GM19438 (cell line): ENCODE measurements around the gene SCYL2.
"Not testable (repeated sequence)": the region's sequence is repeated elsewhere in the genome, so short reads cannot be mapped to it uniquely, and the experiment has no call there.

Source experiments
- ATAC-seq: cut with Tn5 transposase; IDR thresholded peaks from one replicate; pipeline ENCODE4 v1.9.1; 2021; ENCODE audit warnings: low read depth; ENCODE audit not compliant: unreplicated experiment

SCYL2 gene

DNA sequence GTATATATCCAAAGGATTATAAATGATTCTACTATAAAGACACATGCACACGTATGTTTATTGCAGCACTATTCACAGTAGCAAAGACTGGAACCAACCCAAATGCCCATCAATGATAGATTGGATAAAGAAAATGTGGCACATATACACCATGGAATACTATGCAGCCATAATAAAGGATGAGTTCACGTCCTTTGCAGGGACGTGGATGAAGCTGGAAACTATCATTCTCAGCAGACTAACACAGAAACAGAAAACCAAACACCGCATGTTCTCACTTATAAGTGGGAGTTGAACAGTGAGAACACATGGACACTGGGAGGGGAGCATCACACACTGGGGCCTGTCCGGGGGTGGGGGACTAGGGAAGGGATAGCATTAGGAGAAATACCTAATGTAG is 41.2 kb downstream of the SCYL2 start:
- ATAC-seq, result not testable (repeated sequence)

DNA sequence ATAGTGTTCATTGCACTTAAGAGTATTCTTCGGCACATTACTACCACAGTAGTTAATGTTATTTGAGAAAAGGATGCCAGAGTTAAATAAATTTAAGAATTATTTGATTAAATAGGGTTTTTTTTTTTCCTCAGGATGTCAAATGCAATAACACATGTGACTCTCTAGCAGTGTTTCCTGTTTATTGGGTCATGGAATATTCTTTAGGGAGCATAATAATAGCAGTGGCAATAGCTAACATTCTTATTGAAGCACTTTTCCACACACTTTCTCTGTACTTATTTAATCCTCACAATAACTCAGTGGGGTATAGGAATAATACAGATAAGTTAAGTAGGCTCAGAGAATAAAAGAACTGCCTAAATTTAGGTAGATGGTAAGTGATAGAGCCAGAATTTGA is 44.3 kb downstream of the SCYL2 start:
- no peak for ATAC-seq

DNA sequence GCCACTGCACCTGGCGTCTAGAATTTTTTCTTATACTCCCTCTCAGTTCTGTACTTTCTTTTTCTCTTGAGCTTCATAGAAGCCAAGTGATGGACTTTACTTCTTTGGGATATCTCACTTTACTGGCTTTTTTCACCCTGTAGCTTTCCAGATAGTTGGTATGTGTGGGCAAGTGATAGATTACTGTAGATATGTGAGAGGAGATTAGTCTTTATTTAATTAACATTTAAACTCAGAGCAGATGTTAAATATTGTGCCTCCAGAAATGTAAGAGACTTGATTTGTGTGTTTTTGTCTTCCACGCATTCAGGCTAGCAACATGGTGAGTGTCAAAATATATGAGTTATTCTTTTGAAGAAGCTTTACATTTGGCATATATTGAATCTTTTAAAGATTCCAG is 50.4 kb downstream of the SCYL2 start:
- ATAC-seq, result no peak

DNA sequence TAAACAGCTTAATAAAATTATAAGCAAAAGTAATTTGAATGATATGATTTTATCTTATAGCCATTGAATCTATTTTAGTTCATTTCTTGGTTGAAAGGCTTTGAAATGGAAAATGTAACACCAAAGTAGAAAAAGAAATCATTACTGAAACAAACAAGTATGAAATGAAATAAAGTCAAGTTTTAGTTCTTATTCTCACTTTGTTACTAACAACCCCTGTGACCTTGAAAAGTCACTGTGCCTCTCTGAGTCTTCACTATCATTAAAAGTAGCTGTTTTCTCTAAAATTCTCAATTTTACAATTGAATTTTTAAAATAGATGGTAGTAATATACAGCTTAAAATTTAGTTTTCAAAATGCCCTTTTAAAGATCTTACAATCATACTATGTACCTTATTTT is 57.5 kb downstream of the SCYL2 start:
- no peak for ATAC-seq

DNA sequence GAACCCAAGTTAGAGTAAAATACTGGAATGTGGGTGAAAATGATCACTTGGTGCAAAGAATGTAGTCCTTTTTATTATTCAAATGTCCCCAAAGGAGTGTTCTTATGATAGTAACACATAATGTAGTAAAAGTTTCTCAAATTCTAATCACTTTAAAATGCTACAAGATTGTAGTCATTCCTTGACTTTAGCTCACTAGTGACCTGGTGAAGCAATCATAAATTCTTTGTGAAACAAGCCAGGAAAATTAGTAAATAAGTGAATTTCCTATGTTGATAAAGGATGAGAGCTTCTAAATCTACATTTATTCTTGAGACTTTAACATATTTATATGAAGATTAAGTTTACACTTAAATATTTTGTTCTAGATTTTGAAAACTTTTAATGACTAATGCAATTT is 59.2 kb downstream of the SCYL2 start:
- no peak for ATAC-seq

DNA sequence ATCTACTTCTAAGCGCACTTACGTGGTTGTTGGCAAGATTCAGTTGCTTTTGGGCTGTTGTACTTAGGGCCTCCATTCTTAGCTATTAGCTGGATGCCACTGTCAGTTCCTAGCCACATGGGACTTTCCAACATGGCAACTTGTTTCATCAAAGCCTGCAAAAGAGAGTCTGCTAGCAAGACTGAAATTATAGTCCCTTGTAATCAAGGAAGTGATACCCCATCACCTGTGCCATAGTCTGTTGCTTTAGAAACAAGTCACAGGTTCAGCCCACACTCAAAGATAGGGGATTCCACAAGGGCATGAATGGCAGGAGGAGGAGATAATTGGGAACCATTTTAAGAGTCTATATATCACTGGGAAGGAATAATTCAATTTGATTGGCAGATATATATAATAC is 62.8 kb downstream of the SCYL2 start:
- peak; percentile 86 for ATAC-seq

DNA sequence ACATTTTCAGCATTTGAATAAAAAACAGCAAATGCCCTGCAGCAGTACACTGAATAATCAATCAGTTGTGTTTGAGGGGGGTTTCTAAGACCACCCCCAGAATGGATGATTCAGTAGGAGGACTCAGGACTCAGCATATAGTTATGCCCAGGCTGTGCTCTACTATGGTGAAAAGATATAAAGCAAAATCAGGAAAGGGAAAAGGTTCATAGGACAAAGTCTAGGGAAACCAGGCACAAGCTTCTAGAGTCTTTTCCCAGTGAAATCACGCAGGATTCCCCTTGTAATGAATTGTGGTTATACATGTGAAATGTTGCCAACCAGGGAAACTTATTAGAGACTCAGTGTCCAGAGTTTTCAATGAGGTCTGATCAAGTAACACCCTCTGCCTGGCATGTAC is 64.9 kb downstream of the SCYL2 start:
- ATAC-seq, result no peak

DNA sequence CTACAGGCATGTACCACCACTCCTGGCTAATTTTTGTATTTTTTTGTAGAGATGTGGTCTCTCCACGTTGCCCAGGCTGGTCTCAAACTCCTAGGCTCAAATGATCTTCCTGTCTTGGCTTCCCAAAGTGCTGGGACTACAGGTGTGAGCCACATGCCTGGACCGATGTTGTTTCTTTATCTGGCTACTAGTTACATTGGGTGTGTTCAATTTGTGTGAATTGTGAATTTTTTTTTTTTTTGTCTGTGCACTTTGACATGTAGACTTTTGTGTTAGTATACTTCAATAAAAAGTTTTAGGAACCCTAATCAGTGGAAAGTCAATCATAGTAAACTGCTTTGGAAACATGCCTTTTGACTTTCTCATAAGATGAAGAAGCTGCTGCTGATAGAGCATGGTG is 65.9 kb downstream of the SCYL2 start:
- ATAC-seq, result no peak

DNA sequence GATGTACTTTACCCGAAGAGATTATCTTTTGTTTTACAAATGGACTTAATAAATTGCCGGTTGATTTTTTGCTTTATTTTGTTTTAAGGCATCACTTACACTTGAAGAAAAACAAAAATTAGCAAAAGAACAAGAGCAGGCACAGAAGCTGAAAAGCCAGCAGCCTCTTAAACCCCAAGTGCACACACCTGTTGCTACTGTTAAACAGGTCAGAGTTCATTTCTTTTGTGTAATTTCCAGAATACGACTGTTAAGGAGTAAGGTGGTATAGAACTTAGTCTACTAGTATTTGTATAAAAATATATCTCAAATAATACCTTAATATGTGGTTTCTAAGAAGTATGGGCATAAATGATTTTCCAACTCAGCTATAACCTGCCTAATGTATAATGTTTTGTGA is 70.3 kb downstream of the SCYL2 start:
- ATAC-seq, result no peak

DNA sequence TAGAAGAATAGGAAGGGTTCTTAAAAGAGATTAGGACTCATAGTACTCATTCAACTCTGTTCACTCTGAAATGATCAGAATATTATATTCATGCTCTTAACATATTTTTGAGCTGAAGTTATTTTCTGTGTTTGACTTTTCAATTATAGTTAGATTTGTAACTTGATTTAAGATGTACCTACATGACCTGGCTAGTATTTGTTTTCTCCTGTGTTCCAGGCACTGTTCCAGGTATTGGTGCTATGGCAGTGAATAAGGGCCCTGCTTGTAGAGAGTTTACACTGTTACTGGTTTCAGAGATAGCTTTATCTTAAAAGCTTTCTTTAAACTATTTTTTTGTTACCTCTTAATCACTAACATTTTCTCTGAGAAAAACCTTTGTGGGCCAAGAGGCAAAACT is 70.8 kb downstream of the SCYL2 start:
- ATAC-seq, result no peak

DNA sequence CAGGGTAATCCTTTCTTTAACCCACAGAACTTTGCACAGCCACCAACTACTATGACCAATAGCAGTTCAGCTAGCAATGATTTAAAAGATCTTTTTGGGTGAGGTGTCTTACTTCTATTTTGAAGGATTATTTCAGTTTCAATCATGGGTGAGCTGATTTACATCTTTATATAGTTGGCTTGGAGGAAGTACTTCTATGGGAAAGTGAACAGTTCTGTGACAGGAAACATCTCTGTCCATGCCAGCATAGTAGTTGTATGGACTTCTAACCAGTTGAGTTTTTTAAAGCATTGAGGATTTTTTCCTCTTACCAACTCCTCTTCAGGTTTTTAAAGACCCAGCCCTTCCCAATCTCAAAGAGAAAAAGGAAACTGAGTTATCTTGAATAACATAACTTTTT is 72.1 kb downstream of the SCYL2 start:
- no peak for ATAC-seq

DNA sequence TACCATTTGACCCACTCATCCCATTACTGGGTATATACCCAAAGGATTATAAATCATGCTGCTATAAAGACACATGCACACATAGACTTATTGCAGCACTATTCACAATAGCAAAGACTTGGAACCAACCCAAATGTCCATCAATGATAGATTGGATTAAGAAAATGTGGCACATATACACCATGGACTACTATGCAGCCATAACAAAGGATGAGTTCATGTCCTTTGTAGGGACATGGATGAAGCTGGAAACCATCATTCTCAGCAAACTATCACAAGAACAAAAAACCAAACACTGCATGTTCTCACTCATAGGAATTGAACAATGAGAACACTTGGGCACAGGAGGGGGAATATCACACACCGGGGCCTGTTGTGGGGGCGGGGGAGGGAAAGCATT is 75.9 kb downstream of the SCYL2 start:
- not testable (repeated sequence) for ATAC-seq

DNA sequence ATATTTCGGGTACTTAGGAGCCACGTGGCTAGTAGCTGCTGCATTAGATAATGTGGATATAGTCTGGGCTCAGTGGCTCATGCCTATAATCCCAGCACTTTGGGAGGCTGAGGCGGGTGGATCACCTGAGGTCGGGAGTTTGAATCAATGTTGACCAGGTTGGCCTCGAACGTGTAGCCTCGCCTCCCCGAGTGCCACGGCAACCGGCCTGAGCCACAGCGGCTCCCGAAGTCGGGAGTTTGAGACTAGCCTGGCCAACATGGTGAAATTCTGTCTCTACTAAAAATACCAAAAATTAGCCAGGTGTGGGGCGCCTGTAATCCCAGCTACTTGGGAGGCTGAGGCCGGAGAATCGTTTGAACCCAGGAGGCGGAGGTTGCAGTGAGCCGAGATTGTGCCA is 77.4 kb downstream of the SCYL2 start:
- ATAC-seq, result not testable (repeated sequence)

DNA sequence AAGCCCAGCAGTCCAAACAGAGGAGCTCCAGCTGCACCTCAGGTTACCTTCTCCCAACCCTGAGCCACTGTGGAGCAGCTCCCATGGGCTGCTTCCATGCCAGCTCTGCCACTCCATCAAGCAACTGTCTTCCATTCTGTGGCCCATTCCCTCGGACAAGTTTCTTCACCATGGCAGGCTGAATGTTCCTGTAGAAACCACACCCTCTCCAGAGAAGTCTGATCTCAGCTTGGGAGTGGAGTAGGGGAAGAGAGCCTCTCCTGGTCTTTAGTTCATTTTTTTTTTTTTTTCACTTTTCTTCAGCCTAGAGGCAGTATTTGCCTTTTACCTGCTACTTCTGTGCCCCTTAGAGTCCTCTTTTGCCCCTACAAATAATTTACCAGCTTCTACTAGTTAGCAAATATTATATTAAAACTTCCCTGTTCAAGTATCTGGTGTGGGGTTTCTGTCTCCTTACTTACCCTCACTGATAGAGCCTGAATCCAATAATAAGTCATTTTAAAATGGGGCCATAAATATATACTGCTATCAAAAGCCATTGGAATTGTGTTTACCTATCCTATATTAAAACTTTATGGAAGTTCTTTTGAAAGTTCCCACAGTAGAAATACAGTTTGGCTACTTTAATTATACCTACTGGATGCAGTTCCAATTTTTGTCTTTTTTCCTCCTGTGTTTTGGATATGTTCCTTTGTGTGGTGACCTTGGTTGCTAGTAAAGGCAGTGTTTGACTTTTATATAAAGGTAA is 78.2 kb downstream of the SCYL2 start:
- ATAC-seq, result no peak

DNA sequence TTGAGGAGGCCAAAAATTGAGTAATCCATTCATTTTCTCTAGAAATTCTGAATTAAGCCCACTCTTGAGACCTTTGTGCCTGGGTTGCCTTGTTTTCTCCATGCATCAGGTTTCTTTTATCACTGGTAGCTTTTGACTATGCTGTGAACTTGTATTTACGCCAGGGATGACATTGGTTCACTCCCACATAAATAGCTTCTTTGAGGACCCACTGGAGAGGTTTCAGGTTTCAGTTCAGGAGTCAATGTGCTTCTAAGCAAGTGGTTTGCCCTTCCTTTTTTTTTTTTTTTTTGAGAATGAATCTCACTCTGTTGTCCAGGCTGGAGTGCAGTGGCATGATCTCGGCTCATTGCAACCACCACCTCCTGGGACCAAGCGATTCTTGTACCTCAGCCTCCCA is 79.7 kb downstream of the SCYL2 start:
- no peak for ATAC-seq

DNA sequence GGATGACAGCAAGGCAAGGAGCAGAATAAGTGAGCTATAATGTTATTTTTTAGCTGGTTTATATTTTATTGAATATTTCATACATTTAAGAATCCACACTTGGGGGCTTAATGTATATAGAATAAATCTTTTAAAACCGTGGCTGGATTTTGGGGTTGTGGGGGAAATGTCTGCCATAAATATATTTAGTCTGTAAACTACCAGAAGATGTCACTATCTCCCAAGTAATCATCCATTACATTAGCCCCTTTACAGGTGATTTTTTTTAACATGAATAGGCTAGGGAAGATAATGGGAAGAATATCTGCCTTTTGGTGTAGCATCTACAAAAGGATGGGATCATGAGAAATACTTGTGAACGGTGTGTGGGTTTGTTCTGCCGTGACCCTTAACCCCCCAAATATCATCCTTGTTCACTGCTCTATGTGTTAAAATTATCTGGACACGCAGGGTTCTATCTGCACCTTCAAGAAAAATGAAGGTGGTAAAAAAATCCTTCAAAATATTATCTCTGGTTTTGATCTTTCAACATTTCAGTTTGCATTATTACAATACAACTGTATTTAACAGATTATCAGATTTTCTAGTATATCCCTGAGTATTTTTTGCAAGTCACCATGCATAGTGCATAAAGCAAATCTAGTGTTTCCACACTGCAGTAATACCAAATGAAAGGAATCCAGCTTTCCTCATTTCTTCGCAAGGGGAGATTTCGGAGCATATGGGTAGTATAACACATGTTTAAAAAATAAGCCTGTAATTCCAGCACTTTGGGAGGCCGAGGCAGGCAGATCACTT is 81.9 kb downstream of the SCYL2 start:
- ATAC-seq, result no peak

DNA sequence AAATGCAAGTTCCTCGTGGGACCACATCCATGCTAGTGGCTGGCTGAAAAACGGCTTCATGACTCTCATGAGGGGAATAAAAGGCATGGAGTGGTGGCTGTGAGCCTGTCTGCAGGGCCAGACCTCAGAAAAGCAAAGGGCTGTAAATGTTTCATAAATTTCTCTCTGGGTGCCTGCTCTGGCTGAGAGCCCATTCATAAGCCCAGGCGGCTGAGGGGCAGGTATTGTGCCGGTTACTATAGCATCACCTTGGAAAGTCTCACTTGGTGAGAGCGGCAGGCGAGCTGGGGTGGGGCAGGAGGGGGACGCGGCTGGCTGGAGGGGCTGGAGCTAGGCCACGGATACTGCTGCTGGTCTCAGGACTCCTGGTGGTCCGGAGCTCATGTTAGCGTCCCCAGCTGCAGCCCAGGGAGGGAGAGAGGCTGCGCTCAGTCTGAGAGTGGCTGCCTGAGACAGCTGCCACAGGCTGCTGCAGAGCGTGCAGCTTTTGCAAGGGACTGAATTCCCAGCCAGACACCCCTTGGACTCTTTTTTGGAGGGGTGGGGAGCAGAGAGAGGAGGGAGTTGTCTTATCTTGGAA is 89.8 kb downstream of the SCYL2 start, which contains the start of gene SLC17A8:
SLC17A8 (plus strand) TSS at position 431 of the 580 bp plus-strand sequence. CDS start 318 bp downstream, outside the sequence.
- ATAC-seq, result no peak

DNA sequence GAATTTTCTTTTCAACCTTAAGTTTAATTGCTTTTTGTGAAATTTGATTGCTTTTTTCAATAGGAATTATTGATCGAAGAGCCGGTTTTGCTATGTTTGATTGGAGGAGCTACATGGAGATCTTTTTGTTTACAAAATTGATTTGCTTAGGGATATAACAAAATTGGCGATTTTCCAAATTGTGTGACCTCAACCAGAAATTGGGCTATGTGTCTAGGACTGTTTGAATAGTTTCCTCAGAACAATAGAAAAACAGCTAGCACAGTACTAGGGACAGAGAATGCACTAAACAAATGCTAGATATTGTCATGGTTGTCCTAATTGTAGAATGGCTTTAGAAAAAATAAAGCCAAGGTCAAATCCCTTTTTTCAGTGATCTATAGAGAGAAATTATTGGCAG is 92.3 kb downstream of the SCYL2 start:
- no peak for ATAC-seq

DNA sequence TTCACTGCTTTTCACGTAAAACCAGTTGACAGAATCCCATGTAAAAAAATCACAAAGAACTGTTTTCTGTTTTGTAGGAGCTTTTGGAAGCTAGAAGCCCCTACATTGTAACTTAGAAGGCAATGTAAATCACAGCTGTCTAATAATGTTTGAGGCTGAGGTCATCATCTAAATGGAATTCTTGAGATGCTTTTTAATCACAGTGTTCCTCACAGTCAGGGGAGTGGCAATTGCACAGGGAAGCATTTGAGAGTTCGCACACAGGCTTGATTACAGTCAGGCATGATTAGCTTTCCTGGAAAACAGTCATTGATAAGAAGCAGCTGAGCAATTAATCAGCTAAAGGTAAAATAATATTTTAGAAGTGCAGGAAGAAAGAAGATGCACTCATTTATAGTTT is 92.8 kb downstream of the SCYL2 start:
- ATAC-seq, result no peak

DNA sequence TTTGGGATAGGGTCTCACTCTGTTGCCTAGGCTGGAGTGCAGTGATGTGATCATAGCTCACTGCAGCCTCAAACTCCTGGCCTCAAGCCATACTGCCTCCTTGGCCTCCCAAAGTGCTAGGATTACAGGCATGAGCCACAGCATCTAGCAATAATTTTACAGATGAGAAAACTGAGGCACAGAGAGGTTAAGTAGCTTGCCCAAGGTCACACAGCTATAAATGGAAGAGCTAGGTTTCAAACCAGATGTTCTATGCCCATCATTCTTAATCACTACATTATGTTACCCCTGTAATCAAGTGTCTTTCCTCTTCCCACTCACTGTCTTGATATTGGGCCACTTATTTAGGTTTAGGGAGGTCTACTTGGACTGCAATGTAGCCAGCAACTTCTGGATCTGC is 93.5 kb downstream of the SCYL2 start:
- no peak for ATAC-seq

DNA sequence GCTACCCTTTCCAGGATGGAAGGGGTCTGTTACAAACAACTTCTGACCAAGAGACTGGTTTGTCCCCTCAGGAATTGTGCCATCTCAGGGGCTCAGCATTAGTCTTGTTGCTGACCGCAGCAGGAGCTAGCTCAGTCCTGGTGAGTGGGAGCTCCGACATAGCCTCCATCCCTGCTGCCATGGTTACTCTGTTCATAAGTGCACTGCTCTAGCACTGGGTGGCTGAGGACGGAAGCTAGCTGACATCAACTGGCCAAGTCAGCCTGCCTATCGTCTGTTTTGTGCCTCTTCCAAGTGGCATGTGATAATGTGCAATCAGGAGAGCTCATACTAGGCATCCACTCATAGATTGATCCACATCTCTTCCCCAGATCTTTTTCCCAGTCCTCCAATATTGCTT is 97.3 kb downstream of the SCYL2 start:
- no peak for ATAC-seq

DNA sequence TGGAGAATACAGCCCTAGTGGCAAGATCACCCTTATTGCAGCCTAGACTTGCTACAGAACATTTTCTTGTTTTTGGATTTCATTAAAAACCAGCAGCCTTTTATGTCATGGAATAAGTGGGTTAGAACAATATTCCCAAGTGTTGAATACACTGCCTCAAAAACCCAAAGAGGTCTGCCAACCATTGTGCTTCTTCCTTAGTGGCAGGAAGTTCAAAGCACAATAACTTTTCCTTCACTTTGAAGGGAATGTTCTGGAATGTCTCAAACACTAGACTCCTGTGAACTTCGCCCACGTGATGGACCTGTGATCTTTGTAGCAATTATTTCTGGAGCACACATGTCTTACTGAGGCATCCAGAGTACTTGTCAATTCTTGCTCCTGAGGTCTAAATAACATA is 98.4 kb downstream of the SCYL2 start:
- ATAC-seq, result no peak
